HCT116 (cell line): ENCODE data around the gene FAM20C. TPM values are rescaled to one million over a fixed set of nuclear protein-coding genes. Genes with fewer than 3 reads are reported as not detected.

Experiments
- ATAC-seq: fragments of 200-7000 bp; cut with Tn5 transposase; 2 replicates; pipeline ENCODE4 v1.9.1; 2020; ENCODE audit warnings: mild to moderate bottlenecking, moderate library complexity
- BruUV-seq: library from RNA; stranded (reverse); fragments of 400-500 nt; replicated peaks from 2 replicates; lab custom pipeline; 2021; lab: Mats Ljungman, UMichigan
- CTCF ChIA-PET: fragments of 300-600 bp; sonication (Branson Sonifier 250); formaldehyde crosslinking; loops from one replicate; lab custom pipeline; 2021; ENCODE audit warnings: antibody characterized with exemption; lab: Charles Lee
- POLR2A ChIA-PET: fragments of 300-600, 350-600 bp; sonication (Branson Sonifier 250); formaldehyde crosslinking; loops from one replicate; lab custom pipeline; 2021; ENCODE audit warnings: antibody characterized with exemption; lab: Charles Lee
- RAD21 ChIA-PET, 2 experiments: fragments of 300-600 bp; sonication (Branson Sonifier 250); formaldehyde crosslinking; loops; one replicate each; lab custom pipeline; 2023; ENCODE audit warnings: low total read pairs in 2 of 2; ENCODE audit not compliant: uncharacterized antibody in 2 of 2, unreplicated experiment in 2 of 2, low non-redundant PET in 1 of 2; lab: Charles Lee
- DNase-seq: peaks from one replicate; pipeline ENCODE4 v3.0.0-alpha.2; 2010; ENCODE audit warnings: low read depth, low spot score
- H2AFZ ChIP-seq: fragments of 200-600 bp; shearing (Covaris generic), sonication (generic); 2 replicates; pipeline ENCODE4 v1.6.1; 2017; ENCODE audit warnings: low read depth, mixed run types, mixed read lengths, antibody characterized with exemption, low read length; ENCODE audit not compliant: poor library complexity, severe bottlenecking
- H3K27ac ChIP-seq: 2 replicates; pipeline ENCODE4 v1.5.1; 2012; ENCODE audit warnings: low read depth, low read length
- H3K27me3 ChIP-seq: fragments of 200-600 bp; sonication (generic); 2 replicates; pipeline ENCODE4 v1.6.1; 2016; ENCODE audit warnings: mixed run types, low read length, mixed read lengths; ENCODE audit not compliant: insufficient read depth
- H3K36me3 ChIP-seq, 2 experiments: fragments of 200-500 bp in 1 of 2; fragments of 200-600 bp in 1 of 2; sonication (Bioruptor generic) in 1 of 2; sonication (generic) in 1 of 2; 2 replicates each; pipeline versions ENCODE4 v1.5.1 to v1.6.1; 2014 to 2016; ENCODE audit warnings: low read length in 2 of 2, inconsistent platforms in 1 of 2, mixed read lengths in 1 of 2, mixed run types in 1 of 2; ENCODE audit not compliant: insufficient read depth in 2 of 2, control insufficient read depth in 1 of 2
- H3K4me1 ChIP-seq, 2 experiments: fragments of 200-600 bp in 1 of 2; sonication (generic) in 1 of 2; 2 replicates each; pipeline versions ENCODE4 v1.5.1 to v1.6.1; 2012 to 2017; ENCODE audit warnings: low read length in 2 of 2, inconsistent platforms in 1 of 2, mild to moderate bottlenecking in 1 of 2, mixed read lengths in 1 of 2, mixed run types in 1 of 2, moderate library complexity in 1 of 2; ENCODE audit not compliant: insufficient read depth in 2 of 2, control insufficient read depth in 1 of 2
- H3K4me2 ChIP-seq: fragments of 200-600 bp; sonication (generic); 2 replicates; pipeline ENCODE4 v1.6.1; 2017; ENCODE audit warnings: mixed run types, low read length, mixed read lengths
- H3K4me3 ChIP-seq, 2 experiments: fragments of 200-600 bp in 1 of 2; sonication (generic) in 1 of 2; replicated peaks in 1 of 2; 2 replicates each; pipeline ENCODE4 v1.5.1; 2011 to 2016; ENCODE audit warnings: low read length in 2 of 2, control low read depth in 1 of 2, low read depth in 1 of 2, mild to moderate bottlenecking in 1 of 2, mixed read lengths in 1 of 2, mixed run types in 1 of 2
- H3K79me2 ChIP-seq: fragments of 200-600 bp; sonication (generic); 2 replicates; pipeline ENCODE4 v1.6.1; 2017; ENCODE audit warnings: mild to moderate bottlenecking, mixed run types, low read length, moderate library complexity, mixed read lengths; ENCODE audit not compliant: insufficient read depth
- H3K9ac ChIP-seq: fragments of 200-600 bp; sonication (generic); 2 replicates; pipeline ENCODE4 v1.6.1; 2016; ENCODE audit warnings: low read length, mixed read lengths
- H3K9me2 ChIP-seq: fragments of 200-600 bp; sonication (generic), shearing (Covaris generic); 2 replicates; pipeline ENCODE4 v1.6.1; 2017; ENCODE audit warnings: mixed run types, mild to moderate bottlenecking, moderate library complexity; ENCODE audit not compliant: insufficient read depth
- H3K9me3 ChIP-seq, 2 experiments: fragments of 200-500 bp in 1 of 2; fragments of 200-600 bp in 1 of 2; sonication (Bioruptor generic) in 1 of 2; sonication (generic) in 1 of 2; 2 replicates each; pipeline ENCODE4 v1.6.1; 2014 to 2017; ENCODE audit warnings: low read length in 2 of 2, mixed read lengths in 2 of 2, inconsistent platforms in 1 of 2, low read depth in 1 of 2, mild to moderate bottlenecking in 1 of 2, mixed run types in 1 of 2, moderate library complexity in 1 of 2; ENCODE audit not compliant: control insufficient read depth in 1 of 2, insufficient read depth in 1 of 2
- H4K20me1 ChIP-seq: fragments of 200-600 bp; sonication (generic), shearing (Covaris generic); 2 replicates; pipeline ENCODE4 v1.6.1; 2017; ENCODE audit warnings: mixed run types, mild to moderate bottlenecking, moderate library complexity; ENCODE audit not compliant: insufficient read depth
- CEBPB ChIP-seq: IDR thresholded peaks from 2 replicates; pipeline ENCODE4 v1.6.1; 2012; ENCODE audit warnings: low read depth
- EGR1 ChIP-seq: IDR thresholded peaks from 2 replicates; pipeline ENCODE4 v1.6.1; 2012; ENCODE audit warnings: low read depth
- ELF1 ChIP-seq: IDR thresholded peaks from 2 replicates; pipeline ENCODE4 v1.6.1; 2012; ENCODE audit warnings: low read depth, borderline replicate concordance
- EZH2 ChIP-seq: fragments of 200-600 bp; sonication (generic); IDR thresholded peaks from 2 replicates; pipeline ENCODE4 v1.6.1; 2017; ENCODE audit warnings: antibody characterized with exemption, mixed run types
- FOSL1 ChIP-seq: IDR thresholded peaks from 2 replicates; pipeline ENCODE4 v1.6.1; 2012; ENCODE audit warnings: low read depth
- JUND ChIP-seq: IDR thresholded peaks from 2 replicates; pipeline ENCODE4 v1.6.1; 2012
- MAX ChIP-seq: IDR thresholded peaks from 2 replicates; pipeline ENCODE4 v1.6.1; 2012
- POLR2A ChIP-seq: IDR thresholded peaks from 2 replicates; pipeline ENCODE4 v1.7.0; 2011; ENCODE audit warnings: borderline replicate concordance; ENCODE audit not compliant: insufficient read depth, insufficient read length; ENCODE audit errors: extremely low read depth
- RAD21 ChIP-seq: IDR thresholded peaks from 2 replicates; pipeline ENCODE4 v1.6.1; 2012; ENCODE audit warnings: low read depth, mild to moderate bottlenecking
- REST ChIP-seq: IDR thresholded peaks from 2 replicates; pipeline ENCODE4 v1.6.1; 2012; ENCODE audit warnings: low read depth
- SP1 ChIP-seq: IDR thresholded peaks from 2 replicates; pipeline ENCODE4 v1.6.1; 2012; ENCODE audit warnings: low read depth
- TCF7L2 ChIP-seq: IDR thresholded peaks from 2 replicates; pipeline ENCODE4 v1.7.0; 2011; ENCODE audit warnings: borderline replicate concordance, inconsistent platforms; ENCODE audit not compliant: insufficient read depth, insufficient read length; ENCODE audit errors: extremely low read depth
- YY1 ChIP-seq: IDR thresholded peaks from 2 replicates; pipeline ENCODE4 v1.6.1; 2011; ENCODE audit warnings: low read length, low read depth, moderate library complexity, mild to moderate bottlenecking; ENCODE audit not compliant: insufficient replicate concordance; ENCODE audit errors: extremely low read depth
- ZBTB33 ChIP-seq: IDR thresholded peaks from 2 replicates; pipeline ENCODE4 v1.6.1; 2011; ENCODE audit warnings: mild to moderate bottlenecking, low read length, moderate library complexity; ENCODE audit not compliant: insufficient replicate concordance; ENCODE audit errors: extremely low read depth
- ZFX ChIP-seq: fragments of 450-650 bp; IDR thresholded peaks from 2 replicates; pipeline ENCODE4 v1.6.1; 2017
- intact Hi-C: fragments of 100-400 bp; cut with micrococcal nuclease; formaldehyde crosslinking; loops from 2 replicates; pipeline ENCODE4 v1.10.0; 2022
- total RNA-seq: library from RNA; stranded (reverse); gene quantifications from one replicate; pipeline ENCODE4 v1.2.1, GENCODE V29; 2021; ENCODE audit not compliant: unreplicated experiment

Gene FAM20C
- total RNA-seq, 1 experiment from 2014 or later: 27.1 TPM

GRCh38 chr7:223861-224260, 31.5 kb downstream of the FAM20C start:
- H2AFZ ChIP-seq: no peak overlapping the region
- H3K4me3 ChIP-seq: no peak overlapping the region
- no peak overlapping the region for H3K4me2 ChIP-seq
- intact Hi-C loops: no loop called here
- POLR2A ChIA-PET: no interaction called here
- H4K20me1 ChIP-seq: no peaks in the 10 kb centered on the region
- CTCF ChIA-PET: no interaction called here
- no peaks in the 10 kb centered on the region; a peak in 1 of 4 replicates for H3K4me1 ChIP-seq
- H3K36me3 ChIP-seq: no peaks in the 10 kb centered on the region
- no TSS peak for BruUV-seq
- no peaks in the 10 kb centered on the region for H3K27me3 ChIP-seq
- H3K9me2 ChIP-seq: no peaks in the 10 kb centered on the region
- H3K79me2 ChIP-seq: no peaks in the 10 kb centered on the region
- H3K9ac ChIP-seq: no peak overlapping the region
- RAD21 ChIA-PET: no interaction called here
- no peaks in the 10 kb centered on the region for H3K9me3 ChIP-seq
- ATAC-seq: no peak
- no peak for TF ChIP-seq EGR1
- TF ChIP-seq JUND: no peak
- TF ChIP-seq TCF7L2: no peak
- no peak for TF ChIP-seq ZBTB33
- no peak for TF ChIP-seq FOSL1
- TF ChIP-seq ZFX: no peak
- TF ChIP-seq CEBPB: no peak
- no peak for TF ChIP-seq RAD21
- TF ChIP-seq REST: no peak
- no peak for TF ChIP-seq POLR2A
- no peak for TF ChIP-seq ELF1
- TF ChIP-seq EZH2: no peak
- TF ChIP-seq MAX: no peak
- TF ChIP-seq YY1: no peak
- TF ChIP-seq SP1: no peak
- TF ChIP-seq, all 23 proteins: peak for 0
- no peak for DNase-seq
- H3K27ac ChIP-seq: no peak overlapping the region
